ENCODE results near the gene ZNF536.

Gene ZNF536

GRCh38 chr19:30564551-30565011 lies 192.4 kb downstream of the ZNF536 start:
- H3K4me3 ChIP-seq = no peak overlapping the region
- no peaks in the 10 kb centered on the region for H3K9me3 ChIP-seq
- peaks cover 0 to 23% of the 10 kb centered on the region in 2 donors for H3K27me3 ChIP-seq
- no peaks in the 10 kb centered on the region for H3K4me1 ChIP-seq
- intact Hi-C loops (cut with DNase I; ENCODE audit: low total_unique reads) = no loop called here
- TF ChIP-seq CTCF (IDR thresholded peaks at IDR 0.05) = no peak
- H3K36me3 ChIP-seq = no peaks in the 10 kb centered on the region
- no peak overlapping the region for H3K27ac ChIP-seq
- DNase-seq = peak in 1 of 2 donors; percentile 43

GRCh38 chr19:30565636-30566035 lies 193.5 kb downstream of the ZNF536 start:
- no peak for DNase-seq
- Histone ChIP-seq H3K36me3 (no peaks in the 10 kb centered on the region), H3K4me3 (no peak overlapping the region), H3K9me3 (no peaks in the 10 kb centered on the region), H3K27me3 (peaks cover 0 to 17% of the 10 kb centered on the region in 2 donors), H3K4me1 (no peaks in the 10 kb centered on the region), H3K27ac (no peak overlapping the region)
- TF ChIP-seq CTCF (IDR thresholded peaks at IDR 0.05) = no peak
- intact Hi-C loops (cut with DNase I; ENCODE audit: low total_unique reads) = no loop called here

GRCh38 chr19:30566681-30567420 lies 194.7 kb downstream of the ZNF536 start:
- no peak for TF ChIP-seq CTCF (IDR thresholded peaks at IDR 0.05)
- Histone ChIP-seq H3K36me3 (no peaks in the 10 kb centered on the region), H3K9me3 (no peaks in the 10 kb centered on the region), H3K4me3 (no peak overlapping the region), H3K4me1 (no peaks in the 10 kb centered on the region), H3K27ac (no peak overlapping the region), H3K27me3 (peaks cover 0 to 13% of the 10 kb centered on the region in 2 donors)
- DNase-seq = peak in 1 of 2 donors; percentile 52
- intact Hi-C loops (cut with DNase I; ENCODE audit: low total_unique reads) = no loop called here

GRCh38 chr19:30567536-30568232 lies 195.5 kb downstream of the ZNF536 start:
- DNase-seq = peak in 1 of 2 donors; percentile 13
- Histone ChIP-seq H3K27me3 (peaks cover 0 to 13% of the 10 kb centered on the region in 2 donors), H3K4me1 (no peaks in the 10 kb centered on the region), H3K9me3 (no peaks in the 10 kb centered on the region), H3K36me3 (no peaks in the 10 kb centered on the region), H3K4me3 (no peak overlapping the region), H3K27ac (no peak overlapping the region)
- no peak for TF ChIP-seq CTCF (IDR thresholded peaks at IDR 0.05)
- intact Hi-C loops (cut with DNase I; ENCODE audit: low total_unique reads) = no loop called here

GRCh38 chr19:30570194-30570593 lies 198.0 kb downstream of the ZNF536 start:
- Histone ChIP-seq H3K4me3 (no peak overlapping the region), H3K36me3 (no peaks in the 10 kb centered on the region), H3K9me3 (no peaks in the 10 kb centered on the region), H3K27me3 (peaks cover 0 to 13% of the 10 kb centered on the region in 2 donors), H3K4me1 (no peaks in the 10 kb centered on the region), H3K27ac (no peak overlapping the region)
- peak in 1 of 2 donors; percentile 47 for DNase-seq
- intact Hi-C loops (cut with DNase I; ENCODE audit: low total_unique reads) = no loop called here
- TF ChIP-seq CTCF (IDR thresholded peaks at IDR 0.05) = no peak

All from tibial artery (tissue), 4 donors.